ENCODE data around the gene PRRC2B. TPM values are rescaled to one million over a fixed set of nuclear protein-coding genes. Genes with fewer than 3 reads are reported as not detected.

Gene PRRC2B
- total RNA-seq, 2 donors from 2014 or later = 94.7 to 197 TPM

DNA sequence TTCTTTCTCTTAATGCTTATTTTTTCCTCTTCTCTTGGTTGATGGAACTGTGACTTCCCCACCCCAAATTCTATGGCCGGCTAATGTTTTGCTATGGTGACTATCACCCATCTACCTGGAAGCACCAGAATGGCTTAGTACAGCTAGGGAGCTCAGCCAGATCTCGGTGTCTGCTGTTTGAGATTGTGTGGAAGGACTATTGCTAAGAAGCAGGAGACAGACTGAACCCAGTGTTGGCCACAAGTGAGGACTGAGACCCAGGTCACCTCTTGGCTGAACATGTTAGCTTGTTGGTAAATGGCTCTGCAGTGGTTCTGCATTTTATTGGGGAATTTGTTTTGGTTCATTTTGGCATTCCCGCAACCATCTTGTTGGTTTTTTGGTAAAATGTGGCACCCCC lies 2.7 kb downstream of the PRRC2B start:
- Histone ChIP-seq H3K27me3 (replicated peaks; ENCODE audit: insufficient read depth) (no peaks in the 10 kb centered on the region), H3K9me3 (no peaks in the 10 kb centered on the region), H3K4me1 (replicated peaks) (peaks cover 30% of the 10 kb centered on the region), H3K36me3 (no peaks in the 10 kb centered on the region), H3K27ac (peak overlapping the region; percentile 94 to 97), H3K4me3 (no peak overlapping the region)
- intact Hi-C loops (cut with DNase I) = loop anchor here (5.0 kb wide), 1 partner anchor 81 kb away; no protein-coding TSS in a partner anchor
- TF ChIP-seq, protein P1, sequence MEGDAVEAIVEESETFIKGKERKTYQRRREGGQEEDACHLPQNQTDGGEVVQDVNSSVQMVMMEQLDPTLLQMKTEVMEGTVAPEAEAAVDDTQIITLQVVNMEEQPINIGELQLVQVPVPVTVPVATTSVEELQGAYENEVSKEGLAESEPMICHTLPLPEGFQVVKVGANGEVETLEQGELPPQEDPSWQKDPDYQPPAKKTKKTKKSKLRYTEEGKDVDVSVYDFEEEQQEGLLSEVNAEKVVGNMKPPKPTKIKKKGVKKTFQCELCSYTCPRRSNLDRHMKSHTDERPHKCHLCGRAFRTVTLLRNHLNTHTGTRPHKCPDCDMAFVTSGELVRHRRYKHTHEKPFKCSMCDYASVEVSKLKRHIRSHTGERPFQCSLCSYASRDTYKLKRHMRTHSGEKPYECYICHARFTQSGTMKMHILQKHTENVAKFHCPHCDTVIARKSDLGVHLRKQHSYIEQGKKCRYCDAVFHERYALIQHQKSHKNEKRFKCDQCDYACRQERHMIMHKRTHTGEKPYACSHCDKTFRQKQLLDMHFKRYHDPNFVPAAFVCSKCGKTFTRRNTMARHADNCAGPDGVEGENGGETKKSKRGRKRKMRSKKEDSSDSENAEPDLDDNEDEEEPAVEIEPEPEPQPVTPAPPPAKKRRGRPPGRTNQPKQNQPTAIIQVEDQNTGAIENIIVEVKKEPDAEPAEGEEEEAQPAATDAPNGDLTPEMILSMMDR (IDR thresholded peaks at IDR 0.05) = no peak
- WGBS = 35% methylated on average over 3 of the region's 3 CpGs
- no peak for DNase-seq (ENCODE audit: low spot score)

DNA sequence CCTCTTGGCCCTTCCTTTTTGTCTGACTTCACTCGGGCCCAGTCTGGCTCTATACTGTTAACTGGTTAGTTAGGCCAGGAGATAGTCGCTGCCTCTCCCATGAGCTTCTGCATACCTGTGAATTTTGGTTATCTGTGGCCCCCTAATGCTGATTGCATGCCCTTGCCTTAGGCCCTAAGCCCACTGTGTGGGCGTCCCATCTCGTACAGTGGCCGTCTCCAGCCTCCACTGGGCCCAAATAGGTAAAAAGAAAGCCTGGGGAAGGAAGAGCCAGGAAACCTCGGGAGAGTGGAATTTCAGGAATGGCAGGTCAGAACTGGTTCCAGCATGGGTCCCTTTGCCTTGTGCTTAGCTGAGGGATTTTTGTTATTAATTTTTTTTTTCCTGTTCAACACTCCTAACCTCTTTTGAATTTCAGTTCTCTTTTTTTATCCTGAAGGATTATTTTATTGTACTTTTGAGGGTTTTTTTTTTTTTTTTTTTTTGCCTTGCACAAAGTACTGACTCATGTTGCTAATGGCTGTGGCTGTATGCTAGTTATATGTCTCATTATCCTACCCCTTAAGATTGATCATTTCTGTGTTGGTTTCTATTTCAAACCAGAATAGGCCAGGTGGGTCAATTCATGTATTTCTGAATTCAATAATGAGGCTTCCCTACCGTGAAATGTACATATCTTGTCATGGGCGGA lies 3.4 kb downstream of the PRRC2B start:
- intact Hi-C loops (cut with DNase I) = loop anchor here (5.0 kb wide), 1 partner anchor 80 kb away; no protein-coding TSS in a partner anchor
- Histone ChIP-seq H3K27me3 (replicated peaks; ENCODE audit: insufficient read depth) (no peaks in the 10 kb centered on the region), H3K9me3 (no peaks in the 10 kb centered on the region), H3K4me1 (replicated peaks) (peaks cover 36% of the 10 kb centered on the region), H3K36me3 (no peaks in the 10 kb centered on the region), H3K4me3 (no peak overlapping the region), H3K27ac (peak overlapping the region; percentile 94 to 97)
- WGBS = 21% methylated on average over 8 of the region's 8 CpGs
- peak; percentile 63 for DNase-seq (ENCODE audit: low spot score)
- TF ChIP-seq, protein P1 (IDR thresholded peaks at IDR 0.05) = no peak
- peak; percentile 70 for TF ChIP-seq POLR2AphosphoS5 (IDR thresholded peaks at IDR 0.05)
- no peak for TF ChIP-seq POLR2A (IDR thresholded peaks at IDR 0.05)

DNA sequence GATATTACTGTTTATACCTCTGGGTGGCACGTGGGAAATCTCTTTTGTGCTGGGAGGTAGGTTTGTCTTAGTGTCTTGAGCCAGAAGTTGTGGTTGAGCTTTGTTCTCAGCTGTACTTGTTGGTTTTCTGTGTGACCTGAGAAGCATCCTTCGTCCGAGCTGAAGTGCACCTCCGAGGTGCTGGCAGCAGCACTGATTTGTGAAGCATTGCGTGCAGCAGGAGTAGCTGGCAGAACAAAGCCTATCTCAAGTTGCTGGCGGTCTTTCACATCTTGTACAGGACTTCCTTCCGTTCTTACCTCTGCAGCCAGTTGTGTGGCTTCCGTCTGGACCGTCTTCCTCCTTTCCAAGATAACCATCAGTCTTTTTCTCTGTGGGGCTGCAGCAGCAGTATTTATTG lies 4.3 kb downstream of the PRRC2B start:
- no peaks in the 10 kb centered on the region for H3K27me3 ChIP-seq (replicated peaks; ENCODE audit: insufficient read depth)
- H3K4me3 ChIP-seq = no peak overlapping the region
- intact Hi-C loops (cut with DNase I) = loop anchor here (5.0 kb wide), 1 partner anchor 79 kb away; no protein-coding TSS in a partner anchor
- peaks cover 40% of the 10 kb centered on the region for H3K4me1 ChIP-seq (replicated peaks)
- under 1% methylated on average over 9 of the region's 9 CpGs for WGBS
- H3K27ac ChIP-seq = peak overlapping the region; percentile 94 to 97
- peak; percentile 80 for DNase-seq (ENCODE audit: low spot score)
- TF ChIP-seq, protein P1 (IDR thresholded peaks at IDR 0.05) = no peak
- peak; percentile 9 for TF ChIP-seq POLR2A (IDR thresholded peaks at IDR 0.05)
- TF ChIP-seq POLR2AphosphoS5 (IDR thresholded peaks at IDR 0.05) = peak; percentile 80
- no peaks in the 10 kb centered on the region for H3K9me3 ChIP-seq
- no peaks in the 10 kb centered on the region for H3K36me3 ChIP-seq

DNA sequence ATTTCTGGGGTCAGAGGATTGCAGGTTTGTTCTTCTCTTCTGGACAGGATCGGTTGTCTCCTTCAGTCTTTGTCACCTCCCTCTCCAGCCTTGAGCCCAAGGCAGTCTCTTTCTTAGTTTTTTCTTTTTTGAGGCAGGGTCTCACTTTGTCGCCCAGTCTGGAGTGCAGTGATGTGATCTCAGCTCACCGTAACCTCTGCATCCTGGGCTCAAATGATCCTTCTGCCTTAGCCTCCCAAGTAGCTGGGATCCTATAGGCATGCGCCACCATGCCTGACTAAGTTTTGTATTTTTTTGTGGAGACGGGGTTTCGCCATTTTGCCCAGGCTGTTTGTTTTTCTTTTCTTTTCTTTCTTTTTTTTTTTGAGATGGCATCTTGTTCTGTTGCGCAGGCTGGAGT lies 6.1 kb downstream of the PRRC2B start:
- no peak overlapping the region for H3K4me3 ChIP-seq
- DNase-seq (ENCODE audit: low spot score) = no peak
- peaks cover 40% of the 10 kb centered on the region for H3K4me1 ChIP-seq (replicated peaks)
- H3K27ac ChIP-seq = peak overlapping the region in 1 of 2 donors; percentile 17
- 79% methylated on average over 7 of the region's 7 CpGs for WGBS
- no peaks in the 10 kb centered on the region for H3K27me3 ChIP-seq (replicated peaks; ENCODE audit: insufficient read depth)
- TF ChIP-seq POLR2A (IDR thresholded peaks at IDR 0.05) (no peak), POLR2AphosphoS5 (IDR thresholded peaks at IDR 0.05) (no peak)
- TF ChIP-seq, protein P1 (IDR thresholded peaks at IDR 0.05) = no peak
- H3K36me3 ChIP-seq = no peaks in the 10 kb centered on the region
- intact Hi-C loops (cut with DNase I) = loop anchor here (5.0 kb wide), 1 partner anchor 77 kb away; no protein-coding TSS in a partner anchor
- no peaks in the 10 kb centered on the region for H3K9me3 ChIP-seq

DNA sequence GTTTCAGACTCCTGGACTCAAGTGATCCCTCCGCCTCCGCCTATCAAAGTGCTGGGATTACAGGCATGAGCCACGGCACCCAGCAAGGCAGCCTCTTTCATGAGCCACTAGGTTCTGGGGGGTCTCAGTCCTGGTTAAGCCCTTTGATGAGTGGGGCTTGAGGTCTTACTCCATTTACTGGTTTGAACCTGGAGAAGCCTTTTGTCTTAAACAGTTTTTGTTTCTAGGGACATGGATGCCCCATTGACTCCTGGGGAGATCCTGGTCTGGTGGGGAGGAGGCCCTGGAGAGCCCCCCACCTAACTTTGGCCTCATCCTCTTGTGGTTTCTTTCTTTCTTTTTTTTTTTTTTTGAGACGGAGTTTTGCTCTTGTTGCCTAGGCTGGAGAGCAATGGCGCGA lies 6.7 kb downstream of the PRRC2B start:
- Histone ChIP-seq H3K27ac (no peak overlapping the region), H3K27me3 (replicated peaks; ENCODE audit: insufficient read depth) (no peaks in the 10 kb centered on the region), H3K9me3 (no peaks in the 10 kb centered on the region), H3K36me3 (no peaks in the 10 kb centered on the region), H3K4me3 (no peak overlapping the region), H3K4me1 (replicated peaks) (peaks cover 41% of the 10 kb centered on the region)
- 88% methylated on average over 6 of the region's 6 CpGs for WGBS
- no peak for TF ChIP-seq POLR2A (IDR thresholded peaks at IDR 0.05)
- DNase-seq (ENCODE audit: low spot score) = no peak
- intact Hi-C loops (cut with DNase I) = no loop called here

Data from prostate gland (tissue), 2 donors.